Activated naive CD4-positive, alpha-beta T cell treated with anti-CD3 and anti-CD28 coated beads, Interleukin-2, amount 50 U/mL, for 24 hours (primary cell): ENCODE data around the gene SLC31A1.

Experiments
- H3K27ac Mint-ChIP-seq: one replicate; pipeline ENCODE4 v1.8.0; 2021; ENCODE audit warnings: mild to moderate bottlenecking, mixed read lengths
- H3K27me3 Mint-ChIP-seq: one replicate; pipeline ENCODE4 v1.8.0; 2021; ENCODE audit warnings: mixed read lengths
- H3K36me3 Mint-ChIP-seq: one replicate; pipeline ENCODE4 v1.8.0; 2021; ENCODE audit warnings: mixed read lengths
- H3K4me1 Mint-ChIP-seq: one replicate; pipeline ENCODE4 v1.8.0; 2021; ENCODE audit warnings: mixed read lengths
- H3K4me3 Mint-ChIP-seq: one replicate; pipeline ENCODE4 v1.8.0; 2021; ENCODE audit warnings: mild to moderate bottlenecking, mixed read lengths
- H3K9me3 Mint-ChIP-seq: one replicate; pipeline ENCODE4 v1.8.0; 2021; ENCODE audit warnings: mixed read lengths

SLC31A1 gene

GRCh38 chr9:113221003-113221799, at the start of gene SLC31A1, which contains the start of gene FKBP15:
Gene SLC31A1 (plus strand): TSS chr9:113221544. CDS start chr9:113256149, 34,605 bp downstream.
Gene FKBP15 (minus strand): TSS chr9:113221277. CDS start chr9:113221243, 34 bp downstream.
- Mint-ChIP-seq H3K4me1 (peaks cover 35% of the 10 kb centered on the region), H3K36me3 (no peaks in the 10 kb centered on the region), H3K9me3 (no peaks in the 10 kb centered on the region), H3K27ac (peak within 1 kb of the TSS; percentile 97), H3K27me3 (no peaks in the 10 kb centered on the region), H3K4me3 (peak within 1 kb of the TSS; percentile 99)

DNA sequence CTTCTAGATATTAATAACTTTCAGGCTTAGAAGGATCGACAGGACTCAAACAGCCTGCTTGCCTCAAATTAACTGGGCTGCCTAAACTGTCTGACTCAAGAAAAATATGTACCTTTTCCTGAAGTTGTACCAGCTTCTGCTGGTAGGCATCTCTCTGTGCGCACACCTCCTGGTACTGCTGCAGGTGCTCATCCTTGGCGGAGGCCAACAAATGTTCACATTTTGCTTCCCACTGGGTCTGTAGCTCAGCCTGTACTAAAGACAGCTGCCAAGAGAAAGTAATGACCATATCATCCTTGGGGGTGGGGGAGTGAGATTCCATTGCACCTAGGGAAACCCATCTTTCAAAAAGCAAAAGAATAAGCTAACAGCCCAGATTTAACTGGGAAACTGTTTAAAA, 48.0 kb upstream of the SLC31A1 start:
- Mint-ChIP-seq H3K4me3 (no peak overlapping the region), H3K4me1 (no peaks in the 10 kb centered on the region), H3K27ac (no peak overlapping the region), H3K27me3 (no peaks in the 10 kb centered on the region), H3K36me3 (peaks cover 45% of the 10 kb centered on the region), H3K9me3 (peaks cover 10% of the 10 kb centered on the region)

DNA sequence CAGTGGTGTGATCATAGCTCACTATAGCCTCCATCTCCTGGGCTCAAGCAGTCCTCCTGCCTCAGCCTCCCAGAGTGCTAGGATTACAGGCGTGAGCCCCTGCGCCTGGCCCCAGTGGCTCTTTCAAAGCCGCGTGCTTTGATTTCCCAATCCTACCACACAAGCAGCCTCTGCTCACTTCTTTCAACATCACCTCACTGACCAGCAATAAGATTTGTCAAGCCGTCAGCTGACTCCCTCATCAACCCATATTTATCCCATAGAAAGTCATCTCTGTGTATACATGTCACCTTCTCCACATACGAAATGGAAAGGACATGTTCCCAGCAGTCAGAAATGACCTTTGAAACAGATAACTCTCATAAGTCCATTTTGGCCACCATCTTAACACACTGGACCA, 44.5 kb upstream of the SLC31A1 start:
- peaks cover 44% of the 10 kb centered on the region for H3K36me3 Mint-ChIP-seq
- no peak overlapping the region for H3K27ac Mint-ChIP-seq
- H3K4me3 Mint-ChIP-seq, result no peak overlapping the region
- no peaks in the 10 kb centered on the region for H3K4me1 Mint-ChIP-seq
- peaks cover 10% of the 10 kb centered on the region for H3K9me3 Mint-ChIP-seq
- no peaks in the 10 kb centered on the region for H3K27me3 Mint-ChIP-seq

DNA sequence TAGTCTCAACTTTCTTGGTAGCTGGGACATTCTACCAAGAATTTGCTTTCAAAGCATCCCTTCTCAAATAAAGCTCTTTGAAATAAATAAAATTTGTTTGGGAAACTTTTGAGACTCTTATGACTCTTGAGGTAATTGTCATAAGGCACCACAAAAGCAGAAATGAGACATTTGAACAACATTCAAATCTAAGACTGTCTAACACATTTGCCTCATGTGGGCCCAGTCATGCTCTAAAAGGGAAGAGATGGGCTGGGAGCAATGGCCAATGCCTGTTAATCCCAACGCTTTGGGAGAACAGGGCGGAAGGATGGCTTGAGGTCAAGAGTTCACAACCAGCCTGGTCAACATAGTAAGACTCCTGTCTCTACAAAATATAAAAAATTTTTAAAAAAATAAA, 44.1 kb upstream of the SLC31A1 start:
- peaks cover 41% of the 10 kb centered on the region for H3K36me3 Mint-ChIP-seq
- no peaks in the 10 kb centered on the region for H3K27me3 Mint-ChIP-seq
- no peaks in the 10 kb centered on the region for H3K4me1 Mint-ChIP-seq
- no peak overlapping the region for H3K4me3 Mint-ChIP-seq
- H3K27ac Mint-ChIP-seq, result no peak overlapping the region
- peaks cover 9% of the 10 kb centered on the region for H3K9me3 Mint-ChIP-seq

- H3K27ac Mint-ChIP-seq, result no peak overlapping the region
- H3K27me3 Mint-ChIP-seq, result no peaks in the 10 kb centered on the region
- H3K4me1 Mint-ChIP-seq, result no peaks in the 10 kb centered on the region
- H3K4me3 Mint-ChIP-seq, result no peak overlapping the region
- peaks cover under 1% of the 10 kb centered on the region for H3K9me3 Mint-ChIP-seq
- peaks cover 38% of the 10 kb centered on the region for H3K36me3 Mint-ChIP-seq
These were observed 43.3 kb upstream of the SLC31A1 start for GRCh38 chr9:113178087-113178486.

- no peaks in the 10 kb centered on the region for H3K27me3 Mint-ChIP-seq
- H3K4me1 Mint-ChIP-seq, result no peaks in the 10 kb centered on the region
- no peaks in the 10 kb centered on the region for H3K9me3 Mint-ChIP-seq
- H3K27ac Mint-ChIP-seq, result no peak overlapping the region
- peaks cover 34% of the 10 kb centered on the region for H3K36me3 Mint-ChIP-seq
- H3K4me3 Mint-ChIP-seq, result no peak overlapping the region
These were observed 41.5 kb upstream of the SLC31A1 start for GRCh38 chr9:113179839-113180238.

DNA sequence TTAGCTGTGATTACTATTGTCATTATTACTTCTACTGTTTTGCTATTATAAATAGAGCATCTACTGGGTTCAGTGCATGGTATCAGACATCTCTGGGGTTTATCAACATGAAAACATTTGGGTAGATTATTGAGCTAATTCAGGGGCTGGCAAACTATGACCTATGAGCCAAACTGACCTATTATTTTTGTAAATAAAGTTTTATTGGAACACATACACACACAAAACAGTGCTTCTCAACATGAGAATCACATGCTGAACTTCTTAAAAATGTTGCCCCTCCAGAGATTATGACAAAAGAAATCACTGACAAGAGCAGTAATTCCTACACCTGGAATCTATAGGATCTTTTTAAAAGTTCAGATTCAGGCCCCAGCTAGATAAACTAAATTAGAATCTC, 40.2 kb upstream of the SLC31A1 start:
- Mint-ChIP-seq H3K9me3 (no peaks in the 10 kb centered on the region), H3K36me3 (peaks cover 38% of the 10 kb centered on the region), H3K27me3 (no peaks in the 10 kb centered on the region), H3K4me1 (peaks cover 4% of the 10 kb centered on the region), H3K27ac (no peak overlapping the region), H3K4me3 (no peak overlapping the region)

DNA sequence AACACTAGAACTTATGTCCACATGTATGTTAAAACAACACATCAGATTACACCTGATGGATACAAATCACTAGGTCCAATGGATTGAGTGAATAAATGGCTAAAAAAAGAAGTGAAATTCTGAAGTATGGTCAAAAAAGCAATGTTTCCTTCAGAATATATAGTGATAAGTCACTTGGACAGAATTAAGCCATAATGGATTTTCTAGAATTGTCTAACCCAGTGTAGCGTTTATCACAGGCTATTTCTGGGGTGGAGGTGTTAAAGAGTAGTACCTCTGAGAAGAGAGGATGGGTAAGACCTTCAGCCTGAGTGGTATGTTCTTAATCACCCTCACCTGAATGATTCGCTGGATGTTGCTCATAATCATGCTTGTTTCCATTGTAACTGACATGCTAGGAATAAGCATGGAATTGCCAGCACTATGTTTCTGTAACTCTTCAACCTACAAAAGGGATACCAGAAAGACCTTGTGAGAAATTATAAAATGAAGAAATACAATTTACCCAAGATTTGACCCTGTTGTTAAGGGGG, 37.3 kb upstream of the SLC31A1 start:
- H3K27me3 Mint-ChIP-seq, result no peaks in the 10 kb centered on the region
- H3K4me1 Mint-ChIP-seq, result peaks cover 4% of the 10 kb centered on the region
- H3K27ac Mint-ChIP-seq, result no peak overlapping the region
- no peaks in the 10 kb centered on the region for H3K9me3 Mint-ChIP-seq
- no peak overlapping the region for H3K4me3 Mint-ChIP-seq
- peaks cover 29% of the 10 kb centered on the region for H3K36me3 Mint-ChIP-seq

DNA sequence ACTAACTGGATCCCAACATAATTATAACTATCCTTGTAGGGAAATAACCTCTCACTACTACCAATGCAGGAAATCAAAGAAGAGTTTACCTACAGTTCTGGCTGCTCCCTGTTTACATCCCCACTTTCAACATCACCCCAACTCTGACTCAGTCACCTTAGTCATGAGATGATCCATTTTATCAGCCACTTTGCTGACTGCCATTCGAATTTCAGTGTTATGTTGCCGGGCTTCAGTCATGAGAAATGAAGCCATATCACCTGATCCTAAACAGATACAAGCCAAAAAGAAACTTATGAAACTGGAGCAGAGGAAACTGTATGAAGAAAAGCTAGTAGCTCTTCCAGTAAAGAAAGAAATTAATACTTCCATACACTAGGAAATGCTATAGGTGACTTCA, 36.8 kb upstream of the SLC31A1 start:
- H3K9me3 Mint-ChIP-seq, result no peaks in the 10 kb centered on the region
- H3K27ac Mint-ChIP-seq, result no peak overlapping the region
- no peak overlapping the region for H3K4me3 Mint-ChIP-seq
- H3K27me3 Mint-ChIP-seq, result no peaks in the 10 kb centered on the region
- H3K36me3 Mint-ChIP-seq, result peaks cover 29% of the 10 kb centered on the region
- H3K4me1 Mint-ChIP-seq, result peaks cover 4% of the 10 kb centered on the region

GRCh38 chr9:113185271-113185670, 36.1 kb upstream of the SLC31A1 start:
- Mint-ChIP-seq H3K27me3 (no peaks in the 10 kb centered on the region), H3K4me3 (no peak overlapping the region), H3K9me3 (no peaks in the 10 kb centered on the region), H3K36me3 (peaks cover 30% of the 10 kb centered on the region), H3K4me1 (peaks cover 4% of the 10 kb centered on the region), H3K27ac (no peak overlapping the region)

DNA sequence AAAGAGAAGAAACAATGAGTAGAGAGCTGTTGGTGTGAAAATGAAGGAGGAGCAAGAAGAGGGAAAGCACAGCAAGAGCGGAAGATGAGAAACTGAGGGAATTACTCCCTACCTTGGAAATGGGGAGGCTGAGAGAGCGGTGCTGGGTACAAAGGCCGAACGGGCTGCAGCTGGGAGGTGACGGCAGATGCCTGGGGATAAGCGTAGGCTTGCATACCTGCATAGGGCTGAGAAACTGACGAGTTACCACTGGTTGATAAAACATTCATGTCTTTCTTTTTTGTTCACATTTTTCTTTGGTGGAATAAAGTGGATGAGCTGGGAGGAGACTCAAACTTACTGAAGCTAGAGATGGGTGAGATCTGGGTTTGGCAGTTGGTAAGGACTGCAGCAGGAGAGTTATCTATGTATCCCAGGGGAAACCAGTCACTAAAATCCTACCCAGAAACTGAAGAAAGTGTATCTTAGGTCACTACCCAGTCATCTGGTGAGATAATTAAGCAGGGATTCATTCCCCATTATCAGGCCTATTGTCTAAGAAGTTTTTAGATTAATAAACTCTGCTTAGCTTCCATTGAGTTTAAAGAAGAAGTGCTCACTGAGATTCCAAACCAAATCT, 35.1 kb upstream of the SLC31A1 start:
- no peak overlapping the region for H3K27ac Mint-ChIP-seq

DNA sequence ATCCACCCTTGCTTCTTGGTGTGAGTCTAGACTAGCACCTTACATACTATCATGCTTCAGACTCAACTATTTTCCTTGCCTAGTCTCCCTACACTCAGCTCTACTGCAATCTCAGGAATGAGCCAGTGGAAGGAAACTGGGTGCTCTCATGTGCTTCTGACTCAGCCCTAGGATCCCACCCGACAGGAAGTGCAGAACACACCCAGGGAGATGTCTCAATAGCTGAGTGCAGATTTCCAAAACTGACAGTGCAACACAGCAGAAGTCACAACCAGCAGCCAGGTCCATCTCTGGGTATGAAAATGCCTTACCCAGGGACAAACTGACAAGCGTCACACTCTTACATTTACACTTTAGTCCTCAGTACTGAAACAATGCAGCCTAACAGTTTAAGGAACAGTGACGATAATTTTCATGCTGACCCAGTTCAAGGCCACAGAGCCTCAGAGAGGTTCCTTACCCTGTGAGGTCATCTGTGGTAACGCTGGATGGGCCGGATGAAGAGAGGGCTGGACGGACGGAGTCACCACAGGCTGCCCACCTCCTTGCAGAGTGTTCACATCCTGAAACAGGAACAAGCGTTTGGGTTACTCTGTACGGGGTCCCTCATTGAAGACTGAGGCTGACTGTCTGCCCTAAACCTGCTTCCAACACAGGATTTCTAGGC, 33.3 kb upstream of the SLC31A1 start:
- Mint-ChIP-seq H3K27ac (no peak overlapping the region), H3K27me3 (no peaks in the 10 kb centered on the region), H3K9me3 (no peaks in the 10 kb centered on the region), H3K4me1 (peaks cover 4% of the 10 kb centered on the region), H3K36me3 (peaks cover 27% of the 10 kb centered on the region), H3K4me3 (no peak overlapping the region)

More for the DNA sequence above, 35.1 kb upstream of the SLC31A1 start:
- no peaks in the 10 kb centered on the region for H3K9me3 Mint-ChIP-seq
- no peak overlapping the region for H3K4me3 Mint-ChIP-seq
- H3K27me3 Mint-ChIP-seq, result no peaks in the 10 kb centered on the region
- H3K36me3 Mint-ChIP-seq, result peaks cover 30% of the 10 kb centered on the region
- peaks cover 4% of the 10 kb centered on the region for H3K4me1 Mint-ChIP-seq

- no peaks in the 10 kb centered on the region for H3K9me3 Mint-ChIP-seq
- no peak overlapping the region for H3K27ac Mint-ChIP-seq
- H3K36me3 Mint-ChIP-seq, result peaks cover 20% of the 10 kb centered on the region
These were observed 28.9 kb upstream of the SLC31A1 start for GRCh38 chr9:113192455-113192854.

GRCh38 chr9:113199683-113200329, 21.5 kb upstream of the SLC31A1 start:
- H3K27me3 Mint-ChIP-seq, result no peaks in the 10 kb centered on the region
- H3K27ac Mint-ChIP-seq, result no peak overlapping the region

More at GRCh38 chr9:113192455-113192854, 28.9 kb upstream of the SLC31A1 start:
- Mint-ChIP-seq H3K4me3 (no peak overlapping the region), H3K27me3 (no peaks in the 10 kb centered on the region), H3K4me1 (no peaks in the 10 kb centered on the region)

GRCh38 chr9:113205432-113205831, 15.9 kb upstream of the SLC31A1 start:
- Mint-ChIP-seq H3K4me1 (peaks cover 4% of the 10 kb centered on the region), H3K36me3 (peaks cover 23% of the 10 kb centered on the region), H3K27me3 (no peaks in the 10 kb centered on the region), H3K9me3 (no peaks in the 10 kb centered on the region), H3K4me3 (no peak overlapping the region), H3K27ac (no peak overlapping the region)

More at GRCh38 chr9:113199683-113200329, 21.5 kb upstream of the SLC31A1 start:
- Mint-ChIP-seq H3K4me1 (no peaks in the 10 kb centered on the region), H3K4me3 (no peak overlapping the region), H3K36me3 (peaks cover 16% of the 10 kb centered on the region), H3K9me3 (no peaks in the 10 kb centered on the region)
